Type B pancreatic cell (in vitro differentiated cells): ENCODE measurements around the gene GCGR. TPM values are rescaled to one million over a fixed set of nuclear protein-coding genes. Genes with fewer than 3 reads are reported as not detected.

Experiments
- DNase-seq: peaks from one replicate; pipeline ENCODE4 v3.0.0; 2021; ENCODE audit warnings: mixed read lengths; ENCODE audit not compliant: unreplicated experiment; ENCODE audit errors: extremely low spot score
- H3K27ac Mint-ChIP-seq: 2 replicates; pipeline ENCODE4 v1.8.0; 2021; ENCODE audit warnings: mild to moderate bottlenecking, mixed read lengths
- H3K27me3 Mint-ChIP-seq: 2 replicates; pipeline ENCODE4 v1.8.0; 2021; ENCODE audit warnings: mixed read lengths
- H3K36me3 Mint-ChIP-seq: 2 replicates; pipeline ENCODE4 v1.8.0; 2021; ENCODE audit warnings: mixed read lengths
- H3K4me1 Mint-ChIP-seq: one replicate; pipeline ENCODE4 v1.8.0; 2021; ENCODE audit warnings: mixed read lengths; ENCODE audit not compliant: unreplicated experiment
- H3K4me3 Mint-ChIP-seq: 2 replicates; pipeline ENCODE4 v1.8.0; 2021; ENCODE audit warnings: mild to moderate bottlenecking, mixed read lengths
- H3K9me3 Mint-ChIP-seq: 2 replicates; pipeline ENCODE4 v1.8.0; 2021; ENCODE audit warnings: mixed read lengths
- total RNA-seq: library from RNA; stranded (reverse); gene quantifications from 2 replicates; pipeline ENCODE4 v1.2.1, GENCODE V29; 2021; ENCODE audit warnings: low replicate concordance
- TF ChIP-seq, protein P1 (sequence below): fragments of 200-600 bp; sonication (generic); conservative IDR thresholded peaks from 2 replicates; pipeline ENCODE4 v1.5.0; 2021; ENCODE audit warnings: antibody characterized with exemption, mild to moderate bottlenecking

The GCGR gene
- total RNA-seq, 1 donor from 2014 or later, result 1.2 TPM

DNA sequence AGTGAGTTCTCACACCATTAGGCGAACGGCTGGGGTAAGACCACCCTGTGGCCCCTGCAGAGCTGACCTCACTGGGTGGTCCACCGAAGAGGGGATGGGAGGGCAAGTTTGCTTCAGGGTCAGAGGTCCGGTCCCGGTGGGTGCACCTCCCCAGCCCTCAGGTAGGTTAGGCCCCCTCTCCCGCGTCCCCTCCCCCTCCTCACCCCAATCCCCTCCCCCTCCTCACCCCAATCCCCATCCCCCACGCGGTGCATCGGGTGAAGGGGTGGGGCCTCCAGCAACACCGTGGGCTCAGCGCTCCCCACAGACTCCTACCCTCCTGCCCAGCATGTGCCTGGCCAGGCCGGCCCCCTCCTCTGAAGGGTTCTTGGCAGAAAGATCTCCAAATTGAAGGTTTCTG lies 15.8 kb downstream of the GCGR start:
- H3K36me3 Mint-ChIP-seq, result no peaks in the 10 kb centered on the region
- no peak overlapping the region for H3K4me3 Mint-ChIP-seq
- TF ChIP-seq, protein P1, sequence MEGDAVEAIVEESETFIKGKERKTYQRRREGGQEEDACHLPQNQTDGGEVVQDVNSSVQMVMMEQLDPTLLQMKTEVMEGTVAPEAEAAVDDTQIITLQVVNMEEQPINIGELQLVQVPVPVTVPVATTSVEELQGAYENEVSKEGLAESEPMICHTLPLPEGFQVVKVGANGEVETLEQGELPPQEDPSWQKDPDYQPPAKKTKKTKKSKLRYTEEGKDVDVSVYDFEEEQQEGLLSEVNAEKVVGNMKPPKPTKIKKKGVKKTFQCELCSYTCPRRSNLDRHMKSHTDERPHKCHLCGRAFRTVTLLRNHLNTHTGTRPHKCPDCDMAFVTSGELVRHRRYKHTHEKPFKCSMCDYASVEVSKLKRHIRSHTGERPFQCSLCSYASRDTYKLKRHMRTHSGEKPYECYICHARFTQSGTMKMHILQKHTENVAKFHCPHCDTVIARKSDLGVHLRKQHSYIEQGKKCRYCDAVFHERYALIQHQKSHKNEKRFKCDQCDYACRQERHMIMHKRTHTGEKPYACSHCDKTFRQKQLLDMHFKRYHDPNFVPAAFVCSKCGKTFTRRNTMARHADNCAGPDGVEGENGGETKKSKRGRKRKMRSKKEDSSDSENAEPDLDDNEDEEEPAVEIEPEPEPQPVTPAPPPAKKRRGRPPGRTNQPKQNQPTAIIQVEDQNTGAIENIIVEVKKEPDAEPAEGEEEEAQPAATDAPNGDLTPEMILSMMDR, result no peak
- H3K27ac Mint-ChIP-seq, result no peak overlapping the region
- no peaks in the 10 kb centered on the region for H3K9me3 Mint-ChIP-seq
- DNase-seq, result no peak
- peaks cover 7% of the 10 kb centered on the region for H3K4me1 Mint-ChIP-seq
- H3K27me3 Mint-ChIP-seq, result peaks cover 6% of the 10 kb centered on the region

DNA sequence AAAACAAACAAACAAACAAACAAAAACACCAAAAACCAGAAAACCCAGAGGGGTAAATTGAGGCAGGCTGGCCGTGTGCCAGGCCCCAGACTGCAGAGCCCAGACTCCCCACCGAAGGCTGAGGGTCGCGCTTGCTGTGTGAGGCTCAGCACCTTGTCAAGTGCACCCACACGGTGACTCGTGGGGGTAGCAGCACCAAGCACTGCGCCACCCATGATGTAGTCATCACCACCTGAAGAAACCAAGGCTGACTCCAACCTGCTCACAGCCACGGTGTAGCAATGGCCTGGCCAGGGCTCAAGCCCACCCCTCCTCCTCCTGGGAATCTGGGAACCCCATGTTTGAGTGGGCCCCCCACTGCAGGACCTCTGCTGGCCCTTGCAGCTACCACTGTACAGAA lies 17.2 kb downstream of the GCGR start:
- H3K27me3 Mint-ChIP-seq, result peaks cover 4% of the 10 kb centered on the region
- peaks cover 10% of the 10 kb centered on the region for H3K4me1 Mint-ChIP-seq
- H3K4me3 Mint-ChIP-seq, result no peak overlapping the region
- H3K9me3 Mint-ChIP-seq, result no peaks in the 10 kb centered on the region
- TF ChIP-seq, protein P1, result no peak
- no peak for DNase-seq
- H3K27ac Mint-ChIP-seq, result no peak overlapping the region
- H3K36me3 Mint-ChIP-seq, result no peaks in the 10 kb centered on the region

DNA sequence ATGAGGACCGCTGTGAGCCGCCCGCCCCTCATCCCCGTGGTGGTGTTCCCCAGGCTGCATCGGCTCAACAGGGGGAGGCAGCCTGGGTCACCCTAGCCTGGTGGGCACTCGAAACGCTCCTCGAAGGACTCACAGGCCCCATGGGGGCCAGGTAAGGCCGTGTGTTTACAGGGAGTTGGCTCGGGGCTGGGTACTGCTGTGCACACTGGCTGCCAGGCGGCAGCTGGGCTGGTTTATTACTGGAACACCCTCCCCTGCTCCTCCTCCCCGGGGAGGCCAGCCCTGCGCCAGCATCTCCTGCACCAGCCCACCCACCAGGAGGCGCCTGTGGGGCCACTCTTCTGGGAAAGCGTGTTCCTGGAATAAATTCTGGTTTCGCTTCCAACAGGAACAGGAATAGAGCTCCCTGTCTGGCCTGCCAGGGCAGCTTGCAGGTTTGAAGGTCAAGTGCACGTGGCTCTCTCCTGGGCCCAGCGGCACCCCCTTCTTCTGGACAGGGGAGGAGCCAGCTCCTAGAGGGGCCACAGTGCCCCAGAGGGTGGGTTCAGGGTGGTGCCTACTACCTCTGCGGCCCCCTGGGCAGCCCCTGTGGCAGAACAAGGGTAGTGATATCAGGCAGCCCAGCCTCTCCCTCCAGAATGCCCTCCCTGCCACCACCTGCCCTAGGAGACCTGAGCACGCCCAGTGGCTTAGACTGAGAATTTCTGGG lies 17.8 kb downstream of the GCGR start:
- Mint-ChIP-seq H3K9me3 (no peaks in the 10 kb centered on the region), H3K36me3 (no peaks in the 10 kb centered on the region), H3K27me3 (peaks cover 2% of the 10 kb centered on the region), H3K27ac (no peak overlapping the region), H3K4me1 (peaks cover 13% of the 10 kb centered on the region), H3K4me3 (no peak overlapping the region)
- TF ChIP-seq, protein P1, result peak; percentile 37
- DNase-seq, result no peak

DNA sequence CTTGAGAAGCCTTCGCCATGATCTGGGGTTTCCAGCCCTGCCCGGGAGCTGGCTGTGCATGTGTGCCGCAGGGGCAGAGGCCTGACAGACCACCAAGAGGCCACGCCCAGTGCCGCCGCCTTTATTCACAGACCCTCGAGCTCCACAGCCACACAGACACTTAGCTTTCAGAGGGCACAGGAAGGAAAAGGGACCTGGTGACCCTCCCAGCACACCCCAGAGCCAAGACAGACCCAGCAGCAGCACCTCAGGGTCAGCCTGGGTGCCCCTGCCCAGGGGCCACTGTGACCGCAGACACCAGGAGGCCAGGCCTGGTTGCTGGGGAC lies 18.3 kb downstream of the GCGR start:
- TF ChIP-seq, protein P1, result no peak
- H3K36me3 Mint-ChIP-seq, result no peaks in the 10 kb centered on the region
- H3K4me1 Mint-ChIP-seq, result peaks cover 13% of the 10 kb centered on the region
- DNase-seq, result no peak
- no peaks in the 10 kb centered on the region for H3K27me3 Mint-ChIP-seq
- H3K27ac Mint-ChIP-seq, result no peak overlapping the region
- H3K9me3 Mint-ChIP-seq, result no peaks in the 10 kb centered on the region
- no peak overlapping the region for H3K4me3 Mint-ChIP-seq

DNA sequence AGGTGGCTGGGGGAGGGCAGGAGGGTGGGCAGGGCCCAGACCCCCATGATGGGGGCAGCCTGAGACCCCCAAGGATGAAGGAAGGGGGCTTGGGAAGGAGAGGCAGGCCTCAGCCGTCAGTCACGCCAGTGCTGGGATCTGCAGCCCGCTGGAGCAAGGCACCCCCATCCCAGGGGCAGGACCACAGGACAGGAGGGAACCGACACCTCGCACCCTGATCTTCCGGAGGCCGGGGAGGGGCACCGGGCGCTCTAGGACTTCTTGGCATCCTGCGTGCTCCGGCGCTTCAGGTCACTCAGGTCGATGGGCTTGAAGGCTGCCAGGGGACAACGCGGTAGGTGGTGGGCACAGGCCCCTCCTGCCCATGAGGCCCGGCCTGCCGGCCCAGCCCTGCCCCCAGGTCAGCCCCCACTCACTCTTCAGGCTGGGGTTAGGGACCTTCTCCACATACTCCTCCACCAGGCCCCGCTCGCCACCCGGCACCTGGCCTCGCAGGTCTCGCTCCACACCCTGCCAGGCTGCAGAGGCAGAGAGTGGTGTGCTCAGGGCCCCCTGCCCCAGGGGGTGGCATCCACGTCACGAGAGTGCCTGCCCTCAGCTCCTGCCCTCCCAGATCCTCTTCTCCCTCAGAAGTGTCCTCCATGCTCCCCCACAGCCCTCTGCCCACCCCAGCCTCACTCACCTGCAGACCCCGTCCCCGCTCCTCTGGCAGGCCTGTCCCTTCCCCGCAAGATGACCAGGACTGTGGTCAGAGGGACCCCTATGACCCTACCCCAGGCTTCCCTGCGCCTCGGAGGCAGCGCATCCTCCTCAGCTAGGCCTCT lies 19.3 kb downstream of the GCGR start:
- TF ChIP-seq, protein P1, result no peak
- no peaks in the 10 kb centered on the region for H3K27me3 Mint-ChIP-seq
- no peak overlapping the region for H3K4me3 Mint-ChIP-seq
- no peaks in the 10 kb centered on the region for H3K9me3 Mint-ChIP-seq
- no peak overlapping the region for H3K27ac Mint-ChIP-seq
- no peak for DNase-seq
- H3K4me1 Mint-ChIP-seq, result peaks cover 7% of the 10 kb centered on the region
- H3K36me3 Mint-ChIP-seq, result no peaks in the 10 kb centered on the region
